Vagina (tissue), 2 donors: ENCODE data around the gene FMNL2. TPM values are rescaled to one million over a fixed set of nuclear protein-coding genes. Genes with fewer than 3 reads are reported as not detected.
"Not testable (repeated sequence)": the region's sequence is repeated elsewhere in the genome, so short reads cannot be mapped to it uniquely, and the experiment has no call there.

Source experiments
- DNase-seq, 2 donors: peaks; one replicate each; pipeline ENCODE4 v3.0.0-alpha.2; 2017; ENCODE audit errors: extremely low spot score in 2 of 2
- H3K27ac ChIP-seq: fragments of 200-600 bp; sonication (generic); one replicate; pipeline ENCODE4 v1.5.1; 2019
- H3K27me3 ChIP-seq: fragments of 200-600 bp; sonication (generic); one replicate; pipeline ENCODE4 v1.5.1; 2019
- H3K36me3 ChIP-seq, 2 donors: fragments of 200-600 bp; sonication (generic); one replicate each; pipeline ENCODE4 v1.5.1; 2017 to 2019
- H3K4me1 ChIP-seq: fragments of 200-600 bp; sonication (generic); one replicate; pipeline ENCODE4 v1.5.1; 2019
- H3K4me3 ChIP-seq, 2 donors: fragments of 200-600 bp; sonication (generic); 1 replicate in 1 of 2; 2 replicates in 1 of 2; pipeline ENCODE4 v1.5.1; 2016 to 2019
- H3K9me3 ChIP-seq: fragments of 200-600 bp; sonication (generic); one replicate; pipeline ENCODE4 v1.5.1; 2019
- CTCF ChIP-seq, 3 experiments: fragments of 450-650 bp in 2 of 3; fragments of 200-600 bp in 1 of 3; sonication (generic) in 1 of 3; IDR thresholded peaks; one replicate each; pipeline ENCODE4 v1.5.1; 2017 to 2019; ENCODE audit warnings: antibody characterized with exemption in 3 of 3, mild to moderate bottlenecking in 2 of 3, moderate library complexity in 2 of 3
- POLR2A ChIP-seq, 2 donors: fragments of 450-650 bp; IDR thresholded peaks; one replicate each; pipeline ENCODE4 v1.6.1; 2017; ENCODE audit warnings: antibody characterized with exemption in 2 of 2, mild to moderate bottlenecking in 2 of 2, moderate library complexity in 2 of 2
- POLR2AphosphoS5 ChIP-seq, 2 donors: sonication (generic); formaldehyde crosslinking; IDR thresholded peaks; one replicate each; pipeline ENCODE4 v1.9.0; 2017; ENCODE audit warnings: antibody characterized with exemption in 2 of 2, mild to moderate bottlenecking in 2 of 2, low read depth in 1 of 2; ENCODE audit not compliant: insufficient read depth in 1 of 2
- intact Hi-C: fragments of 100-400 bp; cut with DNase I; formaldehyde crosslinking; loops from one replicate; pipeline ENCODE4 v1.15.1; 2023
- total RNA-seq: library from RNA; depleted of rRNA; stranded (reverse); fragments of >200 nt; gene quantifications from one replicate; pipeline ENCODE4 v1.2.3, GENCODE V29; 2016

Gene FMNL2
- total RNA-seq, 1 donor from 2014 or later: 35.4 TPM

- no peaks in the 10 kb centered on the region for H3K4me1 ChIP-seq
- intact Hi-C loops: no loop called here
- no peaks in the 10 kb centered on the region for H3K9me3 ChIP-seq
- no peak for DNase-seq
- H3K36me3 ChIP-seq: no peaks in the 10 kb centered on the region
- no peak for TF ChIP-seq POLR2AphosphoS5 (IDR thresholded peaks at IDR 0.05; ENCODE audit: insufficient read depth in 1 of 2, low read depth in 1 of 2)
- TF ChIP-seq POLR2A (IDR thresholded peaks at IDR 0.05): no peak
- TF ChIP-seq CTCF (IDR thresholded peaks at IDR 0.05): no peak
- H3K27ac ChIP-seq: no peak overlapping the region
- no peaks in the 10 kb centered on the region for H3K27me3 ChIP-seq
- no peak overlapping the region for H3K4me3 ChIP-seq
These were observed 50.7 kb downstream of the FMNL2 start for GRCh38 chr2:152385650-152386049.

- intact Hi-C loops: no loop called here
- no peak for DNase-seq
- TF ChIP-seq POLR2AphosphoS5 (IDR thresholded peaks at IDR 0.05; ENCODE audit: insufficient read depth in 1 of 2, low read depth in 1 of 2): no peak
- TF ChIP-seq POLR2A (IDR thresholded peaks at IDR 0.05): no peak
- no peak for TF ChIP-seq CTCF (IDR thresholded peaks at IDR 0.05)
- H3K4me1 ChIP-seq: no peaks in the 10 kb centered on the region
- no peaks in the 10 kb centered on the region for H3K36me3 ChIP-seq
- no peaks in the 10 kb centered on the region for H3K27me3 ChIP-seq
- no peak overlapping the region for H3K4me3 ChIP-seq
- no peaks in the 10 kb centered on the region for H3K9me3 ChIP-seq
- no peak overlapping the region for H3K27ac ChIP-seq
These were observed 51.3 kb downstream of the FMNL2 start for GRCh38 chr2:152386266-152386665.

GRCh38 chr2:152387041-152387440 lies 52.1 kb downstream of the FMNL2 start:
- H3K27ac ChIP-seq: no peak overlapping the region
- no peak overlapping the region for H3K4me3 ChIP-seq

GRCh38 chr2:152388269-152388668 lies 53.3 kb downstream of the FMNL2 start:
- intact Hi-C loops, H3K27ac ChIP-seq, DNase-seq, H3K4me3 ChIP-seq, H3K4me1 ChIP-seq, H3K27me3 ChIP-seq, H3K9me3 ChIP-seq, H3K36me3 ChIP-seq: not testable (repeated sequence)

More at GRCh38 chr2:152387041-152387440, 52.1 kb downstream of the FMNL2 start:
- no peaks in the 10 kb centered on the region for H3K36me3 ChIP-seq
- intact Hi-C loops: no loop called here
- H3K4me1 ChIP-seq: no peaks in the 10 kb centered on the region
- H3K9me3 ChIP-seq: no peaks in the 10 kb centered on the region
- no peak for DNase-seq
- no peaks in the 10 kb centered on the region for H3K27me3 ChIP-seq
- TF ChIP-seq POLR2A (IDR thresholded peaks at IDR 0.05) (no peak), CTCF (IDR thresholded peaks at IDR 0.05) (no peak), POLR2AphosphoS5 (IDR thresholded peaks at IDR 0.05; ENCODE audit: insufficient read depth in 1 of 2, low read depth in 1 of 2) (no peak)

- H3K27ac ChIP-seq: no peak overlapping the region
- H3K36me3 ChIP-seq: no peaks in the 10 kb centered on the region
- intact Hi-C loops: no loop called here
- H3K4me3 ChIP-seq: no peak overlapping the region
- no peaks in the 10 kb centered on the region for H3K27me3 ChIP-seq
- DNase-seq: no peak
- TF ChIP-seq POLR2A (IDR thresholded peaks at IDR 0.05) (no peak), CTCF (IDR thresholded peaks at IDR 0.05) (no peak), POLR2AphosphoS5 (IDR thresholded peaks at IDR 0.05; ENCODE audit: insufficient read depth in 1 of 2, low read depth in 1 of 2) (no peak)
- no peaks in the 10 kb centered on the region for H3K9me3 ChIP-seq
- H3K4me1 ChIP-seq: no peaks in the 10 kb centered on the region
These were observed 54.5 kb downstream of the FMNL2 start for GRCh38 chr2:152389483-152389882.

- no peak overlapping the region for H3K27ac ChIP-seq
- no peaks in the 10 kb centered on the region for H3K27me3 ChIP-seq
- no peaks in the 10 kb centered on the region for H3K36me3 ChIP-seq
- H3K4me1 ChIP-seq: peaks cover 10% of the 10 kb centered on the region
- H3K9me3 ChIP-seq: no peaks in the 10 kb centered on the region
- DNase-seq: no peak
- intact Hi-C loops: loop anchor here (10.0 kb wide), 1 partner anchor 46 kb away; no protein-coding TSS in a partner anchor
- H3K4me3 ChIP-seq: no peak overlapping the region
- TF ChIP-seq CTCF (IDR thresholded peaks at IDR 0.05) (no peak), POLR2AphosphoS5 (IDR thresholded peaks at IDR 0.05; ENCODE audit: insufficient read depth in 1 of 2, low read depth in 1 of 2) (no peak), POLR2A (IDR thresholded peaks at IDR 0.05) (no peak)
These were observed 55.9 kb downstream of the FMNL2 start for GRCh38 chr2:152390837-152391236.
